Measurements from ENCODE around the gene LRBA. TPM values are rescaled to one million over a fixed set of nuclear protein-coding genes. Genes with fewer than 3 reads are reported as not detected.

Gene LRBA
- total and polyA plus RNA-seq, 4 experiments from 2014 or later, result 17.1 to 64.5 (median 45.4) TPM

DNA sequence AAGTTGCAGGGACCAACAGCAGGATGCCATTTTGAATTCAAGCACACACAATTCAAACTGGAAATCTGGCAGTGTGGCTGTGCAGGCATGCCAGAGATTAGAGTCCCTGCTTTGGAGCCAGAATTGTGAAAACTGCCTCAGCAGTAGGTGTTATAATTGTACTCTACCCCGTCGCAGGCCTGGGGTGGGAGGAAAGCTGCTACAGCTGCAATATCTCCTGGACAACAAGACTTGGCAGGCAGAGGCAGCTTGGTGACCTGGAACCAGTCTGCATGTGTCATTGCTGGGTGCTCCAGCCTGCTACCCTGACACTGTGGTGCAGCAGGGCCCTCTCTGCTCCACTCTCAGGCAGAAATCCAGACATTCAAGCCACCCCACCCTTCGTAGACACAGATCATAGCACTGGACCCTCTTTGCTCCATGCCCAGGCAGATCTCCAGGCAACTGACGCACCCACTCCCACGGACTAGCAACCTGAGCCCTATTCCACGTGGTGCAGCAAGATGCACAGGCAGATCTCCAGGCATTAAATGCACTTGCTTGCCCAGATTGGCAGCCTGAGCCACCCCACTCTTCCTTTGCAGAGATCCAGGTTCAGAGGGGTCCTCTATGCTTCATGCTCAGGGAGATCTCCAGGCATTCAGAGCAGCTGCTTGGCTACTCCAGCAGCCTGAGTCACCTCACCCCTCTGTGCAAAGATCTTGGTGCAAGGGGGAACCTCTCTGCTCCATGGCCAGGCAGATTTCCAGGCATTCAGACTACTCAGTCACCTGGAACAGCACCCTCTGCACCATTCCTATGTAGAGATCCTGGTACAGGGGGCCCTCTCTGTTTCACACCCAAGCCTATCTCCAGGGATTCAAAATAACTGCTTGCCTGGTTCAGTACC, 140.5 kb downstream of the LRBA start:
- Histone ChIP-seq H3K27ac (ENCODE audit: low read depth, low read length) (no peak overlapping the region), H3K9me3 (ENCODE audit: control insufficient read depth in 1 of 2, low read length in 2 of 2) (no peaks in the 10 kb centered on the region), H3K27me3 (ENCODE audit: insufficient read depth, low read length) (no peaks in the 10 kb centered on the region), H3K36me3 (ENCODE audit: insufficient read depth, low read length) (no peaks in the 10 kb centered on the region), H3K4me3 (ENCODE audit: low read length in 2 of 2) (no peak overlapping the region), H3K4me1 (ENCODE audit: insufficient read depth, low read length) (no peaks in the 10 kb centered on the region)
- ChIA-PET POLR2A (ENCODE audit: partially characterized antibody) (no interaction called here), CTCF (ENCODE audit: partially characterized antibody) (interaction anchor here (2.8 kb wide), 1 partner anchor 8 kb away, joined by 12 read pairs; no protein-coding TSS in a partner anchor)
- intact Hi-C loops (cut with micrococcal nuclease), result no loop called here
- Mint-ChIP-seq H3K4me1 (peaks cover 2 to 13% (median 10%) of the 10 kb centered on the region in 4 donors), H3K4me3 (no peak overlapping the region), H3K36me3 (peaks cover 48 to 51% of the 10 kb centered on the region in 2 donors), H3K9me3 (peaks cover 0 to 10% (median 0%) of the 10 kb centered on the region in 8 donors), H3K27me3 (no peaks in the 10 kb centered on the region), H3K27ac (peak overlapping the region in 4 of 7 donors; percentile 12 to 31 (median 28))
- DNase-seq, result no peak

DNA sequence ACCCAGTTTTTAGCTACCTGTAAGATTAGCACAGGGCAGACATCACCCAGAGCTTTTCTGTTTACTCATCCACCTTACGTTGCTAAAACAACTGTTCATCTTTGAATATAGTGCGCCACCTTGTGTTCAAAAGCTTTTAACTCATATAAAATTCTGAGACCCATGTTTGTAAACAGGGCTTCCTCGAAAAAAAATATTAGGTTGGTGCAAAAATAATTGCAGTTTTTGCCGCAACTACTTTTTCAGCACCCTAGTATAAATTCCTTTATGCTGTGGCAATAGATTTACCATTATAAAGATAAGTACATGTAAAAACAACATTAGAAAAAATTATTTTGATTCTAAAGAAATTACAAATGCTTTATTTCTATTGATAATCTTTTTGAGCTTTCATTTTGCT, 147.9 kb downstream of the LRBA start:
- intact Hi-C loops (cut with micrococcal nuclease), result loop anchor here (1.0 to 5.0 kb wide), 3 partner anchors 40 to 886 kb away; no protein-coding TSS in a partner anchor
- CTCF ChIA-PET (ENCODE audit: partially characterized antibody), result interaction anchor here (0.6 to 5.1 kb wide), 46 partner anchors 9 to 886 kb away, joined by 3 to 53 read pairs (median 4); no protein-coding TSS in a partner anchor
- Histone ChIP-seq H3K4me3 (ENCODE audit: low read length in 2 of 2) (no peak overlapping the region), H3K27me3 (ENCODE audit: insufficient read depth, low read length) (no peaks in the 10 kb centered on the region), H3K27ac (ENCODE audit: low read depth, low read length) (no peak overlapping the region), H3K9me3 (ENCODE audit: control insufficient read depth in 1 of 2, low read length in 2 of 2) (no peaks in the 10 kb centered on the region), H3K36me3 (ENCODE audit: insufficient read depth, low read length) (no peaks in the 10 kb centered on the region), H3K4me1 (ENCODE audit: insufficient read depth, low read length) (no peaks in the 10 kb centered on the region)
- POLR2A ChIA-PET (ENCODE audit: partially characterized antibody), result interaction anchor here (0.6 kb wide), 2 partner anchors 125 to 446 kb away, joined by 3 read pairs; no protein-coding TSS in a partner anchor
- peak overlapping the region in 1 of 7 donors; percentile 3 for H3K27ac Mint-ChIP-seq
- no peaks in the 10 kb centered on the region for H3K9me3 Mint-ChIP-seq
- peaks cover 8 to 27% of the 10 kb centered on the region in 2 donors for H3K36me3 Mint-ChIP-seq
- H3K4me1 Mint-ChIP-seq, result peaks cover 0 to 2% (median 0%) of the 10 kb centered on the region in 4 donors
- H3K27me3 Mint-ChIP-seq, result no peaks in the 10 kb centered on the region
- peak; percentile 50 to 75 (median 68) for DNase-seq
- H3K4me3 Mint-ChIP-seq, result no peak overlapping the region

DNA sequence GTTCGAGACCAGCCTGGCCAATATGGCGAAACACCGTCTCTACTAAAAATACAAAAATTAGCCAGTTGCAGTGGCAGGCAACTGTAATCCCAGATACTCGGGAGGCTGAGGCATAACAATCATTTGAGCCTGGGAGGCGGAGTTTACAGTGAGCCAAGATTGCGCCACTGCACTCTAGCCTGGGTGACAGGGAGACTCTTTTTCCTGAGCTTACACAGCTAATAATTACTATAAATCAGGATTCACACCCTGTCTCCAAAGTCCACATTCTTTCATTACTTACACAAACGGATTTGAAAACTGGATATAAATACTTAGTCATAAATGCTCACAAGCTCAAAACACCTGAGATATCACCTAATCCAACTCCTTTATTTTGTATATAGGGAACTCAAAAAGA, 151.6 kb downstream of the LRBA start:
- Mint-ChIP-seq H3K27ac (no peak overlapping the region), H3K36me3 (peaks cover 9 to 15% of the 10 kb centered on the region in 2 donors), H3K9me3 (no peaks in the 10 kb centered on the region), H3K4me3 (no peak overlapping the region), H3K4me1 (peaks cover 0 to 2% (median 0%) of the 10 kb centered on the region in 4 donors), H3K27me3 (no peaks in the 10 kb centered on the region)
- POLR2A ChIA-PET (ENCODE audit: partially characterized antibody), result no interaction called here
- intact Hi-C loops (cut with micrococcal nuclease), result no loop called here
- no peak for DNase-seq
- H3K9me3 ChIP-seq (ENCODE audit: control insufficient read depth in 1 of 2, low read length in 2 of 2), result no peaks in the 10 kb centered on the region
- H3K27ac ChIP-seq (ENCODE audit: low read depth, low read length), result no peak overlapping the region
- H3K27me3 ChIP-seq (ENCODE audit: insufficient read depth, low read length), result no peaks in the 10 kb centered on the region
- CTCF ChIA-PET (ENCODE audit: partially characterized antibody), result interaction anchor here (0.7 to 1.6 kb wide), 4 partner anchors 21 to 565 kb away, joined by 3 to 4 read pairs (median 3); no protein-coding TSS in a partner anchor
- H3K36me3 ChIP-seq (ENCODE audit: insufficient read depth, low read length), result no peaks in the 10 kb centered on the region
- H3K4me3 ChIP-seq (ENCODE audit: low read length in 2 of 2), result no peak overlapping the region
- no peaks in the 10 kb centered on the region for H3K4me1 ChIP-seq (ENCODE audit: insufficient read depth, low read length)

DNA sequence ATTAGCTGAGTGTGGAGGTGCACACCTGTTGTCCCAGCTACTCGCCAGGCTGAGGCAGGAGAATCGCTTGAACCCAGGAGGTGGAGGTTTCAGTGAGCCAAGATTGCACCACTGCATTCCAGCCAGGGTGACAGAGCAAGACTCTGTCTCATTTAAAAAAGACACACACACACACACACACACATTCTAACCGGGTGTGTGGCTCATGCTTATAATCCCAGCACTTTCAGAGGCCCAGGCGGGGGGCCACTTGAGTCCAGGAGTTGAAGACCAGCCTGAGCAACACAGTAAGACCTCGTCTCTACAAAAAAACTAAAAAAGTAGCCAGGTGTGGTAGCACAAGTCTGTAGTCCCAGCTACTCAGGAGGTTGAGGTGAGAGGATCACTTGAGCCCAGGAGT, 152.3 kb downstream of the LRBA start:
- Mint-ChIP-seq H3K4me3 (no peak overlapping the region), H3K9me3 (no peaks in the 10 kb centered on the region), H3K27ac (no peak overlapping the region), H3K27me3 (no peaks in the 10 kb centered on the region), H3K36me3 (peaks cover 9 to 13% of the 10 kb centered on the region in 2 donors), H3K4me1 (peaks cover 0 to 2% (median 0%) of the 10 kb centered on the region in 4 donors)
- intact Hi-C loops (cut with micrococcal nuclease), result no loop called here
- Histone ChIP-seq H3K4me3 (ENCODE audit: low read length in 2 of 2) (no peak overlapping the region), H3K9me3 (ENCODE audit: control insufficient read depth in 1 of 2, low read length in 2 of 2) (no peaks in the 10 kb centered on the region), H3K27me3 (ENCODE audit: insufficient read depth, low read length) (no peaks in the 10 kb centered on the region), H3K27ac (ENCODE audit: low read depth, low read length) (no peak overlapping the region), H3K4me1 (ENCODE audit: insufficient read depth, low read length) (no peaks in the 10 kb centered on the region), H3K36me3 (ENCODE audit: insufficient read depth, low read length) (no peaks in the 10 kb centered on the region)
- ChIA-PET POLR2A (ENCODE audit: partially characterized antibody) (no interaction called here), CTCF (ENCODE audit: partially characterized antibody) (interaction anchor here (0.6 to 1.6 kb wide), 4 partner anchors 20 to 564 kb away, joined by 3 to 4 read pairs (median 4); no protein-coding TSS in a partner anchor)
- DNase-seq, result no peak

DNA sequence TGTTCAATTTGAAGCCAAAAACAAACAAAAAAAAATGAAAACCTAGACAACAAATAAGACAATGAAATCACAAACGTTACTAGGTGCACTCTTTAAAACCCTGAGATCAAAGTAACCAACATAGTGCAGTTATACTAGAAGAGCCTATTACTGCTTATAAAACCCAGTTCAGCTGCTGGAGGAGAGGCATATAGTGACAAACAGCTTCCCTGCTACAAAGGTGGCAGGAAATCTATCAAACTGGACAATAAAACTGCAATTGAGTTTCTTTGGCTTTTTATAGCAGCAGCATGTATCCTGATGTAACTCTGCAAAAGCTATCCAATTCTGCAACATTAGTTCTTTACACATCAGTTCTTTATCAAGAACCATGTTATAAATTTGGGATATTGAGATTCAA, 155.6 kb downstream of the LRBA start:
- Histone ChIP-seq H3K4me3 (ENCODE audit: low read length in 2 of 2) (no peak overlapping the region), H3K9me3 (ENCODE audit: control insufficient read depth in 1 of 2, low read length in 2 of 2) (no peaks in the 10 kb centered on the region), H3K27me3 (ENCODE audit: insufficient read depth, low read length) (no peaks in the 10 kb centered on the region), H3K4me1 (ENCODE audit: insufficient read depth, low read length) (no peaks in the 10 kb centered on the region), H3K27ac (ENCODE audit: low read depth, low read length) (no peak overlapping the region), H3K36me3 (ENCODE audit: insufficient read depth, low read length) (no peaks in the 10 kb centered on the region)
- Mint-ChIP-seq H3K36me3 (peaks cover 12 to 13% of the 10 kb centered on the region in 2 donors), H3K9me3 (no peaks in the 10 kb centered on the region), H3K27ac (no peak overlapping the region), H3K4me3 (no peak overlapping the region), H3K27me3 (no peaks in the 10 kb centered on the region), H3K4me1 (no peaks in the 10 kb centered on the region)
- ChIA-PET POLR2A (ENCODE audit: partially characterized antibody) (no interaction called here), CTCF (ENCODE audit: partially characterized antibody) (no interaction called here)
- intact Hi-C loops (cut with micrococcal nuclease), result no loop called here
- no peak for DNase-seq

DNA sequence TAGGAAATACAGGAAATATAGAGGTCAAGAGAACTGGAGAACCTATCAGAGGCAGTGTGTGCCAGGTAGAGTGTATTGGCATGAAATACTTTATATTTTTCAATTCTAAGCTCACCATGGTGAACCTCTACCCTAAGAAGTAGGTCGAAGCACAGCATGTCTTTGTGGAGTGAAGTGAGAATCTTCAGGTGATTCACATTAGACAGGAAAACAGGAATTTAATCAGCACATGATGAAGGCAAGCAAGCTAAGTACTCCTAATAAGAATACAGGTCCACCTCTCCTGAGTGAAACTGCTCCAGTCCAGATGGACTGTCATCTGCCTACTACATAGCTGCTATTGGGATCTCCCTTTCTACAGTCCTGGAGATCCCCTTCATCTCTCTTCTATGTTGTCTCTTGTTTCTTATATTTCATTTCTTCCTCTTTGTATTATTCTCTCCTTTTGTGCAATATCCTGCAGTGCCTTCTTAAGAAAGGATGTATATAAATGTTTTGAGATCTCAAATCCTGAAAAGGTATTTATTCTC, 159.0 kb downstream of the LRBA start:
- POLR2A ChIA-PET (ENCODE audit: partially characterized antibody), result no interaction called here
- H3K4me1 ChIP-seq (ENCODE audit: insufficient read depth, low read length), result no peaks in the 10 kb centered on the region
- H3K27me3 ChIP-seq (ENCODE audit: insufficient read depth, low read length), result no peaks in the 10 kb centered on the region
- Mint-ChIP-seq H3K4me1 (peaks cover 0 to 5% (median under 1%) of the 10 kb centered on the region in 4 donors), H3K36me3 (peaks cover 28 to 29% of the 10 kb centered on the region in 2 donors), H3K9me3 (no peaks in the 10 kb centered on the region), H3K4me3 (no peak overlapping the region), H3K27me3 (no peaks in the 10 kb centered on the region), H3K27ac (peak overlapping the region in 1 of 7 donors; percentile 14)
- H3K4me3 ChIP-seq (ENCODE audit: low read length in 2 of 2), result no peak overlapping the region
- CTCF ChIA-PET (ENCODE audit: partially characterized antibody), result interaction anchor here (3.6 kb wide), 1 partner anchor 12 kb away, joined by 35 read pairs; no protein-coding TSS in a partner anchor
- H3K36me3 ChIP-seq (ENCODE audit: insufficient read depth, low read length), result no peaks in the 10 kb centered on the region
- no peak for DNase-seq
- intact Hi-C loops (cut with micrococcal nuclease), result no loop called here
- H3K27ac ChIP-seq (ENCODE audit: low read depth, low read length), result no peak overlapping the region
- H3K9me3 ChIP-seq (ENCODE audit: control insufficient read depth in 1 of 2, low read length in 2 of 2), result no peaks in the 10 kb centered on the region

DNA sequence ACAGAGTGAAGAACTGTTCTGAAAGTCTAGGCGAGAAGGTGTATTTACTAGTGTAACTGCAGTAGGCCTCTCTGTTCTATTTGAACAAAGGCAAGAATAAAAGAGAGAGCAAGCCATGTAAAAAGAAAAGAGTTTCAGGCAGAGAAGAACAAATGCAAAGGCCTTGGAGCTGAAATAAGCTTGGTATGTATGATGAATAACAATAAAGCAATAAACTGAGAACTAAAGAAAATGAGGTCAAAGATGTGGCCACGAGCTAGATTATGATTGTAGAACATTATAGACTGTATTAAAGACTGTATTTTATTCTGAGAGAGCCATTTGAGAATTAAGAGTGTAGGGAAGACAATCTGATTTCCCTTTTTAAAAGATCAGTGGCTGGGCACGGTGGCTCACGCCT, 160.5 kb downstream of the LRBA start:
- CTCF ChIA-PET (ENCODE audit: partially characterized antibody), result interaction anchor here (1.2 to 3.6 kb wide), 2 partner anchors 13 to 26 kb away, joined by 3 to 35 read pairs; no protein-coding TSS in a partner anchor
- H3K9me3 Mint-ChIP-seq, result no peaks in the 10 kb centered on the region
- intact Hi-C loops (cut with micrococcal nuclease), result no loop called here
- H3K4me1 Mint-ChIP-seq, result peaks cover 0 to 5% (median under 1%) of the 10 kb centered on the region in 4 donors
- Histone ChIP-seq H3K9me3 (ENCODE audit: control insufficient read depth in 1 of 2, low read length in 2 of 2) (no peaks in the 10 kb centered on the region), H3K27me3 (ENCODE audit: insufficient read depth, low read length) (no peaks in the 10 kb centered on the region), H3K4me1 (ENCODE audit: insufficient read depth, low read length) (no peaks in the 10 kb centered on the region), H3K27ac (ENCODE audit: low read depth, low read length) (no peak overlapping the region), H3K4me3 (ENCODE audit: low read length in 2 of 2) (no peak overlapping the region), H3K36me3 (ENCODE audit: insufficient read depth, low read length) (no peaks in the 10 kb centered on the region)
- POLR2A ChIA-PET (ENCODE audit: partially characterized antibody), result no interaction called here
- H3K27me3 Mint-ChIP-seq, result no peaks in the 10 kb centered on the region
- peaks cover 39 to 42% of the 10 kb centered on the region in 2 donors for H3K36me3 Mint-ChIP-seq
- no peak overlapping the region for H3K4me3 Mint-ChIP-seq
- H3K27ac Mint-ChIP-seq, result peak overlapping the region in 3 of 7 donors; percentile 5 to 23 (median 7)
- no peak for DNase-seq
